ENCODE measurements around the gene MVP.

- no peak for TF ChIP-seq POLR2A (IDR thresholded peaks at IDR 0.05)
- no peak for TF ChIP-seq CTCF (IDR thresholded peaks at IDR 0.05)
Observed at GRCh38 chr16:29877266-29877961, 57.2 kb downstream of the MVP start.
